GM21360 (cell line): ENCODE measurements around the gene FAM83C.

ENCODE experiments used
- ATAC-seq: cut with Tn5 transposase; IDR thresholded peaks from one replicate; pipeline ENCODE4 v1.9.1; 2021; ENCODE audit warnings: mild to moderate bottlenecking, moderate library complexity; ENCODE audit not compliant: unreplicated experiment

The FAM83C gene

GRCh38 chr20:35240083-35240810 lies 52.0 kb downstream of the FAM83C start:
- ATAC-seq: no peak

- no peak for ATAC-seq
These were observed 53.5 kb downstream of the FAM83C start for GRCh38 chr20:35238735-35239134.

DNA sequence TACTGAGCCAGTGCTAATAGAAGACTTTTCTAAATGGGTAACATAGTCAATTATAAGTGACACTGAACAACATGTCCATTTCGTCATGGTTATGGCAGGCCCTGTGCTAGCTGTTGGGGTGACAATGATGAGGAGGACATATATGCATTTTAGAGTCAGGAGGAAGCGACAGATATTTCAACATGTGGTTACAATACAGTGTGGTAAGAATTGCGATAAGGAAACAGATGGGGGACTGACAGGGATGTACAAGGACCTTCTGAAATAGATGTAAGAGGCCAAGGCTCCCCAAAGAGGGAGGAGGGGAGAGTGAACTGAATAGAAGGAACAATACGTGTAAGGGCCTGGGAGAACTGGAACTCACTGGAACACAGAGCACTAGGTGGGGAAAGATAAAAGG lies 54.1 kb downstream of the FAM83C start:
- no peak for ATAC-seq

- ATAC-seq: no peak
These were observed 54.7 kb downstream of the FAM83C start for GRCh38 chr20:35237486-35237885.

DNA sequence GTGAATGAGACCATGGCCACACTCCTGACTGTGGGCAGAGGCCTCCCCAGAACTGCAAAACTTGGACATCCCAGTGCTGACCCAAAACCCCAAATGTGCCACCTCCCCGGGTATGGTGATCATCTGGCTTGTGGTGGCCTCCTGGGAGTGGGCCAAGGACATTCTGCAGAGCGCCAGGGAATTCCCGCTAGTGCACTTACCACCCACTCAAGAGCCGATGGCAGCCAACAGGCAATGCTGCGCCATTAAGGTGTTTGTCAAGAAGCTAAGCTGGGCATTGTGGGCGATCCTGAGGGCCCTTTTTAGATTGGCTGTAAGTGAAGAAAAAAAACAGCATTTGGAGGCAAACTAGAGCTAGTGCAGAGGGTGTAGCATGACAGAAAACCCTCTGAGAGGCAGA lies 56.3 kb downstream of the FAM83C start:
- no peak for ATAC-seq
